Body of pancreas (tissue), 4 donors: ENCODE results near the gene USP12.

Experiments
- POLR2A ChIP-seq, 3 donors: fragments of 450-650 bp; IDR thresholded peaks; one replicate each; pipeline ENCODE4 v1.6.1; 2016; ENCODE audit warnings: antibody characterized with exemption in 3 of 3, mild to moderate bottlenecking in 2 of 3
- TF ChIP-seq, protein P1 (sequence below), 7 experiments: fragments of 450-650 bp in 4 of 7; fragments of 200-600 bp in 3 of 7; sonication (generic) in 3 of 7; IDR thresholded peaks; one replicate each; pipeline ENCODE4 v1.5.1; 2016 to 2019; ENCODE audit warnings: antibody characterized with exemption in 7 of 7

GRCh38 chr13:27122036-27122435 lies 49.6 kb downstream of the USP12 start:
- TF ChIP-seq POLR2A (IDR thresholded peaks at IDR 0.05) = no peak
- TF ChIP-seq, protein P1, sequence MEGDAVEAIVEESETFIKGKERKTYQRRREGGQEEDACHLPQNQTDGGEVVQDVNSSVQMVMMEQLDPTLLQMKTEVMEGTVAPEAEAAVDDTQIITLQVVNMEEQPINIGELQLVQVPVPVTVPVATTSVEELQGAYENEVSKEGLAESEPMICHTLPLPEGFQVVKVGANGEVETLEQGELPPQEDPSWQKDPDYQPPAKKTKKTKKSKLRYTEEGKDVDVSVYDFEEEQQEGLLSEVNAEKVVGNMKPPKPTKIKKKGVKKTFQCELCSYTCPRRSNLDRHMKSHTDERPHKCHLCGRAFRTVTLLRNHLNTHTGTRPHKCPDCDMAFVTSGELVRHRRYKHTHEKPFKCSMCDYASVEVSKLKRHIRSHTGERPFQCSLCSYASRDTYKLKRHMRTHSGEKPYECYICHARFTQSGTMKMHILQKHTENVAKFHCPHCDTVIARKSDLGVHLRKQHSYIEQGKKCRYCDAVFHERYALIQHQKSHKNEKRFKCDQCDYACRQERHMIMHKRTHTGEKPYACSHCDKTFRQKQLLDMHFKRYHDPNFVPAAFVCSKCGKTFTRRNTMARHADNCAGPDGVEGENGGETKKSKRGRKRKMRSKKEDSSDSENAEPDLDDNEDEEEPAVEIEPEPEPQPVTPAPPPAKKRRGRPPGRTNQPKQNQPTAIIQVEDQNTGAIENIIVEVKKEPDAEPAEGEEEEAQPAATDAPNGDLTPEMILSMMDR (IDR thresholded peaks at IDR 0.05) = no peak
